GM23248 (cell line): ENCODE results near the gene KCNC1. TPM values are rescaled to one million over a fixed set of nuclear protein-coding genes. Genes with fewer than 3 reads are reported as not detected.

ENCODE experiments used
- DNase-seq: peaks from one replicate; pipeline ENCODE4 v3.0.0-alpha.2; 2015
- H2AFZ ChIP-seq: fragments of 200-600 bp; sonication (generic); 2 replicates; pipeline ENCODE4 v1.6.1; 2016; ENCODE audit warnings: antibody characterized with exemption
- H3F3A ChIP-seq: fragments of 200-600 bp; sonication (generic); 2 replicates; pipeline ENCODE4 v1.6.1; 2016; ENCODE audit warnings: mild to moderate bottlenecking, antibody characterized with exemption, mixed run types; ENCODE audit not compliant: insufficient read depth
- H3K27ac ChIP-seq: fragments of 200-600 bp; sonication (generic); 2 replicates; pipeline ENCODE4 v1.5.1; 2016; ENCODE audit warnings: mild to moderate bottlenecking
- H3K27me3 ChIP-seq: fragments of 200-600 bp; sonication (generic); replicated peaks from 2 replicates; pipeline ENCODE4 v1.6.1; 2016; ENCODE audit warnings: mild to moderate bottlenecking; ENCODE audit not compliant: insufficient read depth
- H3K36me3 ChIP-seq: fragments of 200-600 bp; sonication (generic); 2 replicates; pipeline ENCODE4 v1.6.1; 2016; ENCODE audit warnings: low read depth, mild to moderate bottlenecking
- H3K4me1 ChIP-seq: fragments of 200-600 bp; sonication (generic); 2 replicates; pipeline ENCODE4 v1.6.1; 2016; ENCODE audit warnings: mild to moderate bottlenecking; ENCODE audit not compliant: insufficient read depth
- H3K4me2 ChIP-seq: fragments of 200-600 bp; sonication (generic); one replicate; pipeline ENCODE4 v1.6.1; 2016; ENCODE audit warnings: mild to moderate bottlenecking; ENCODE audit not compliant: unreplicated experiment
- H3K4me3 ChIP-seq: fragments of 200-600 bp; sonication (generic); 2 replicates; pipeline ENCODE4 v1.5.1; 2016; ENCODE audit warnings: mild to moderate bottlenecking
- H3K79me2 ChIP-seq: fragments of 200-600 bp; sonication (generic); 2 replicates; pipeline ENCODE4 v1.6.1; 2016; ENCODE audit warnings: mild to moderate bottlenecking; ENCODE audit not compliant: insufficient read depth
- H3K9ac ChIP-seq: fragments of 200-600 bp; sonication (generic); 2 replicates; pipeline ENCODE4 v1.6.1; 2016; ENCODE audit warnings: mild to moderate bottlenecking
- H3K9me2 ChIP-seq: fragments of 200-600 bp; sonication (generic); 2 replicates; pipeline ENCODE4 v1.6.1; 2016; ENCODE audit warnings: mixed run types, mild to moderate bottlenecking, moderate library complexity; ENCODE audit not compliant: insufficient read depth
- H3K9me3 ChIP-seq: fragments of 200-600 bp; sonication (generic); one replicate; pipeline ENCODE4 v1.6.1; 2017; ENCODE audit warnings: low read depth
- H4K20me1 ChIP-seq: fragments of 200-600 bp; sonication (generic); 2 replicates; pipeline ENCODE4 v1.6.0; 2016; ENCODE audit not compliant: insufficient read depth
- EZH2 ChIP-seq: fragments of 200-600 bp; sonication (generic); IDR thresholded peaks from 2 replicates; pipeline ENCODE4 v1.6.1; 2018; ENCODE audit warnings: antibody characterized with exemption, mild to moderate bottlenecking; ENCODE audit not compliant: insufficient read depth, poor library complexity, severe bottlenecking
- EZH2phosphoT487 ChIP-seq: fragments of 200-600 bp; sonication (generic); IDR thresholded peaks from 2 replicates; pipeline ENCODE4 v1.6.1; 2018; ENCODE audit warnings: antibody characterized with exemption, moderate library complexity, mild to moderate bottlenecking, low read depth; ENCODE audit not compliant: insufficient read depth
- WGBS, 2 experiments: methylation state at CpG; one replicate each; pipeline ENCODE4 v1.1.6; 2015 to 2017; ENCODE audit warnings: low lambda C conversion rate in 2 of 2, low coverage in 1 of 2; ENCODE audit errors: missing lambda C conversion rate in 2 of 2; 5-methylcytosine and 5-hydroxymethylcytosine counted together
- in situ Hi-C: fragments of 300-500 bp; cut with MboI; formaldehyde crosslinking; loops from 2 replicates; pipeline ENCODE4 v1.15.0; 2020
- polyA plus RNA-seq: library from polyadenylated mRNA; unstranded; fragments of >200 nt; fragmentation: Nextera tagmentation; extraction: Ambion mirVana; gene quantifications from 2 replicates; pipeline ENCODE4 v1.2.1, GENCODE V29; 2016
- total RNA-seq: library from RNA; depleted of rRNA; stranded (reverse); fragments of >200 nt; shearing (Covaris generic); gene quantifications from 2 replicates; pipeline ENCODE4 v1.2.3, GENCODE V29; 2014

KCNC1 gene
- total and polyA plus RNA-seq, 2 experiments from 2014 or later = not detected

DNA sequence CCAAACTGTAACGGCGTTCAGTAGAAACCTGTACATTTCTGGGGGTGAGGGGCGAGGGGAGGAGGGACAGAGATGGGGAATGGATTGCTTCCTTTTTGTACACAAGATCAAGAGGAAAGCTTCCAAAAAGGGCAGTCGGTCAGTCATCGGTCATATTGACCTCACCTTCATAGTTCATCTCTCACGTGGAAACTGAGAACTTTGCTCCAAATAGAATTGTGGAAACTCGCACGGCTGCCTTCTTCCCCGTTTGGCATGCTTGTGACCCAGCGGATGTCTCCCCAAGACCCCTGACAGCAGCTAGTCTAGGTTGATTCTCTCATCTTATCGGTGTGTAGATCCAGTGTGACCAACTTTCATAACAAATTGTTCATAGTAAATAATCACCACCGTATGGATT is 47.6 kb downstream of the KCNC1 start:
- H3F3A ChIP-seq = peaks cover 2% of the 10 kb centered on the region; the same call in 1 of the 2 replicates
- H3K27ac ChIP-seq = no peak overlapping the region
- H3K9me2 ChIP-seq = no peaks in the 10 kb centered on the region
- no peak overlapping the region for H3K9ac ChIP-seq
- no peak overlapping the region for H3K4me2 ChIP-seq
- DNase-seq = no peak
- H3K4me1 ChIP-seq = peaks cover 9% of the 10 kb centered on the region
- H3K79me2 ChIP-seq = no peaks in the 10 kb centered on the region
- no peaks in the 10 kb centered on the region; the same call in 1 of the 2 replicates for H3K27me3 ChIP-seq
- 69 to 73% methylated on average over 11 to 12 of the region's 12 CpGs for WGBS, 2 experiments
- H4K20me1 ChIP-seq = no peaks in the 10 kb centered on the region
- no peak overlapping the region for H2AFZ ChIP-seq
- no peak overlapping the region for H3K4me3 ChIP-seq
- TF ChIP-seq EZH2phosphoT487 (no peak), EZH2 (no peak)
- no peaks in the 10 kb centered on the region for H3K36me3 ChIP-seq
- H3K9me3 ChIP-seq = no peaks in the 10 kb centered on the region
- in situ Hi-C loops = no loop called here

DNA sequence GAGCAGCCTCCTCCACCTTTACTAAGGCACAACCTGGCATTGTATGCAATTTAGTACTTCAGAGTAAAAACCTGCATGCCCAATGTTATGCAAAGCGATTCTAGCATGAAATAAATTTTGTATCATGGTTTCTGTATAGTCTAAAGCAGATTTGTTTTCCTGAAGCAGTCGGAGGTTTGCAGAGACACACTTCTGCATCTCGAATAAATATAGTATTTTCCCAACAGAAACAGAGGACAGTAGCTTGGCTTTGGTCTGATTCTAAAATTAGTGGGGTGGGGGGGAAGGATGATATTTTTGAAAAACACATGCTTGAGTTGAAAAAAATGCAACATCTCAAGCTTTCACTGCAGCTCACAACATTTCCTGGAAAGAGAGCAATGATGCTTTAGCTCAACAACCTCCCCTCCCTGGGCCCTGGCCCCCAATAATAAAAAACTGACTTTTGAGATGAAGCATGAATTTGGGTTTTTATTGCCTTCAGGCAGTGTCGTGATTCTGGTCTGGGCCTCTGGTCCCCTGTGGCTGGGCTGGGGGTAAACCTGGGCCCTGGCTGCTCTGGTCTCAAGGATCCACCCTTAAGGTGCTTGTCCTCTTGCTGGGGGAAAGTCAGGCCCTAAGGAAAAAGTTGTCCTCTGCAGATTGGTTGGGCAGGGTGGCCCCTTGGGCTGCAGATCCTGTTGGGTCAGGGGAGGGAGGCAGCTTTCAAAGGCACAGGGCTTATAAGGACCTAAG is 48.2 kb downstream of the KCNC1 start:
- WGBS, 2 experiments = 29 to 30% methylated on average over 4 of the region's 4 CpGs
- no peaks in the 10 kb centered on the region for H3K9me2 ChIP-seq
- H3K4me3 ChIP-seq = no peak overlapping the region
- H3F3A ChIP-seq = peaks cover 7% of the 10 kb centered on the region; the same call in 1 of the 2 replicates
- TF ChIP-seq EZH2phosphoT487 = no peak
- in situ Hi-C loops = no loop called here
- no peak overlapping the region for H3K27ac ChIP-seq
- H3K27me3 ChIP-seq = no peaks in the 10 kb centered on the region; the same call in 1 of the 2 replicates
- H3K4me2 ChIP-seq = no peak overlapping the region
- H3K9ac ChIP-seq = no peak overlapping the region
- H3K79me2 ChIP-seq = no peaks in the 10 kb centered on the region
- H3K9me3 ChIP-seq = no peaks in the 10 kb centered on the region
- peaks cover 14% of the 10 kb centered on the region for H3K4me1 ChIP-seq
- H2AFZ ChIP-seq = no peak overlapping the region
- H4K20me1 ChIP-seq = no peaks in the 10 kb centered on the region
- H3K36me3 ChIP-seq = no peaks in the 10 kb centered on the region
- no peak for DNase-seq

DNA sequence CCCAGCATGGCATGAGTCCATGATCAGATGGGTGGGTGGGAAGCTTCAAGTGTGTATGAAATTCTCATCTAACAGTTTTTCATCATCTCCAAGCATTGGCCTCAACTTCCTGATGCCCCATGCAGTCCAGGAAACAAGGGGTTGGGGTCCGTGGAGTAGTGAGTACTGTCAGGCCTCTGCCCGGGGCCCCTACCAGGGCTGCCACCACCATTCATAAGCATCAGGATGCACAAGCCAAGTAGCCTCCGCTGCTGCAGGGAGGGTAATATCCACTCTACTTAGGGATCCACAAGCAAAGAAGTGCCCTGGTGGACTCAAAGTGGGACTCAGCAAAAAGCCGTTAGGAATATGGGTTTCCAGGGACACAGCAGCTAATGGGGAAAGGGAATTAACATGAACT is 49.3 kb downstream of the KCNC1 start:
- H3K9ac ChIP-seq = no peak overlapping the region
- no peaks in the 10 kb centered on the region for H4K20me1 ChIP-seq
- no peak overlapping the region for H3K27ac ChIP-seq
- no peaks in the 10 kb centered on the region; the same call in 1 of the 2 replicates for H3K27me3 ChIP-seq
- H3K79me2 ChIP-seq = no peaks in the 10 kb centered on the region
- no peak overlapping the region for H2AFZ ChIP-seq
- no peak for TF ChIP-seq EZH2
- no peak for TF ChIP-seq EZH2phosphoT487
- in situ Hi-C loops = no loop called here
- no peak overlapping the region for H3K4me2 ChIP-seq
- 93 to 96% methylated on average over 4 of the region's 4 CpGs for WGBS, 2 experiments
- H3K36me3 ChIP-seq = no peaks in the 10 kb centered on the region
- no peak overlapping the region for H3K4me3 ChIP-seq
- H3K4me1 ChIP-seq = peaks cover 14% of the 10 kb centered on the region
- H3K9me2 ChIP-seq = no peaks in the 10 kb centered on the region
- no peaks in the 10 kb centered on the region for H3K9me3 ChIP-seq
- H3F3A ChIP-seq = peaks cover 7% of the 10 kb centered on the region; the same call in 1 of the 2 replicates
- no peak for DNase-seq

DNA sequence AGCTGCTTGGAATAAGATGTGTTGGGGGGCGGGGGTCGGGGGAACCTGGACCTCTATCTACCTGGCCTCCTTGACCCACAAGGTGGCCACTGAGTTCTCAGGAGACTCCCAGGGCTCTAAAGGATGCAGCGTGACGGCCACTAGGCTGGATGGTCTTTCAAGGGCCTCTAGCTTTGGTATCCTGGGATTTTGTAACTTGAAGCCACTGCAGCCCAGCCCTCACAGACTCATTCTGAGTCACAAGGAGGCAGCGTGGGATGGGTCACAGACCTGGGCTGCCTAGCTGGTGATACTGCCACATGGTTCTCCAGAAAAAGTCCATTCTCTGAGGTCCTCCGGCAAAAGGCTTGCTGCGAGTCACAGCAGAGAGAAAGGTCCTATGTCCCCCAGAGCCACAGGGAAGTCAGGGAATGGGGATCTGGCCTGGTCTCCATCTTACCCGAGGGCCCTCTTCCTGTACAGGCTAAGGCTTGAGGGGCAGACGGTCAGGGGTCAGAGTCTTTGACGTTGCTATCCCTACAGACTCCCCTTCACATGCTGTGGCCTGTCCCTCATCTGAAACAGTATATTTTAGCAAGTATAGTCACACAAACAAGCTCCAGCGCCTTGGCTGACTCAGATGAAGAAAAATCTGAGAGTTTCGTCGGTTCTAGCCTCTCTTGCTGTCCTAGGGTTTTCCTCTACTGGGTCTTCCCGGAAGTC is 52.4 kb downstream of the KCNC1 start:
- Histone ChIP-seq H3K4me2 (peak overlapping the region; percentile 16), H3K4me1 (peaks cover 25% of the 10 kb centered on the region), H3K4me3 (no peak overlapping the region), H3K9me2 (no peaks in the 10 kb centered on the region), H3K9ac (peak overlapping the region; percentile 41; the same call in 1 of the 2 replicates), H3K79me2 (no peaks in the 10 kb centered on the region), H3K27ac (peak overlapping the region; percentile 79), H3K27me3 (no peaks in the 10 kb centered on the region), H3K36me3 (no peaks in the 10 kb centered on the region), H2AFZ (peak overlapping the region; percentile 7), H3K9me3 (no peaks in the 10 kb centered on the region), H4K20me1 (no peaks in the 10 kb centered on the region), H3F3A (peaks cover 7% of the 10 kb centered on the region; the same call in 1 of the 2 replicates)
- WGBS, 2 experiments = 64% methylated on average over 14 of the region's 14 CpGs
- TF ChIP-seq EZH2 (no peak), EZH2phosphoT487 (no peak)
- in situ Hi-C loops = no loop called here
- DNase-seq = peak; percentile 94
